Neural cell (in vitro differentiated cells): Measurements from ENCODE around the gene LRMDA. TPM values are rescaled to one million over a fixed set of nuclear protein-coding genes. Genes with fewer than 3 reads are reported as not detected.

ENCODE experiments used
- H2AFZ ChIP-seq: fragments of 200-600, 300-800 bp; sonication (generic), shearing (Covaris generic); 2 replicates; pipeline ENCODE4 v1.6.0; 2014; ENCODE audit warnings: low read depth, mild to moderate bottlenecking, antibody characterized with exemption, low read length, moderate library complexity
- H3F3A ChIP-seq: fragments of 200-600 bp; shearing (Covaris generic); 2 replicates; pipeline ENCODE4 v1.6.1; 2016; ENCODE audit warnings: mild to moderate bottlenecking, moderate library complexity, mixed read lengths, antibody characterized with exemption, low read length; ENCODE audit not compliant: insufficient read depth, poor library complexity, severe bottlenecking
- H3K27ac ChIP-seq: fragments of 200-600, 300-800 bp; sonication (generic), shearing (Covaris generic); 2 replicates; pipeline ENCODE4 v1.5.1; 2014; ENCODE audit warnings: mild to moderate bottlenecking, low read length, moderate library complexity
- H3K27me3 ChIP-seq: fragments of 300-800, 200-600 bp; sonication (generic), shearing (Covaris generic); 2 replicates; pipeline ENCODE4 v1.6.0; 2014; ENCODE audit warnings: mild to moderate bottlenecking, low read depth, low read length, moderate library complexity; ENCODE audit not compliant: insufficient read depth
- H3K36me3 ChIP-seq: fragments of 300-800, 200-600 bp; sonication (generic), shearing (Covaris generic); 2 replicates; pipeline ENCODE4 v1.5.1; 2014; ENCODE audit warnings: mild to moderate bottlenecking, antibody characterized with exemption, low read length, moderate library complexity; ENCODE audit not compliant: insufficient read depth
- H3K4me2 ChIP-seq: fragments of 300-800, 200-600 bp; sonication (generic), shearing (Covaris generic); 2 replicates; pipeline ENCODE4 v1.6.0; 2014; ENCODE audit warnings: mild to moderate bottlenecking, low read length
- H3K4me3 ChIP-seq: fragments of 300-800, 200-600 bp; sonication (generic), shearing (Covaris generic); 2 replicates; pipeline ENCODE4 v1.5.1; 2014; ENCODE audit warnings: mild to moderate bottlenecking, low read length, moderate library complexity
- H3K79me2 ChIP-seq: fragments of 200-600 bp; shearing (Covaris generic); replicated peaks from 2 replicates; pipeline ENCODE4 v1.6.0; 2014; ENCODE audit warnings: mild to moderate bottlenecking, low read length, moderate library complexity; ENCODE audit not compliant: insufficient read depth
- H3K9ac ChIP-seq: fragments of 300-800, 200-600 bp; sonication (generic), shearing (Covaris generic); 2 replicates; pipeline ENCODE4 v1.6.1; 2016; ENCODE audit warnings: mild to moderate bottlenecking, low read length, mixed read lengths
- H3K9me2 ChIP-seq: fragments of 200-600 bp; shearing (Covaris generic); 2 replicates; pipeline ENCODE4 v1.6.1; 2016; ENCODE audit warnings: mild to moderate bottlenecking, low read length, mixed read lengths; ENCODE audit not compliant: insufficient read depth
- H3K9me3 ChIP-seq: fragments of 200-600, 300-800 bp; sonication (generic), shearing (Covaris generic); 2 replicates; pipeline ENCODE4 v1.6.1; 2016; ENCODE audit warnings: mild to moderate bottlenecking, mixed run types, low read length, moderate library complexity, mixed read lengths
- H4K20me1 ChIP-seq: fragments of 200-600 bp; shearing (Covaris generic); 2 replicates; pipeline ENCODE4 v1.6.1; 2016; ENCODE audit warnings: mild to moderate bottlenecking, mixed run types; ENCODE audit not compliant: insufficient read depth
- EP300 ChIP-seq: fragments of 450-650 bp; conservative IDR thresholded peaks from 2 replicates; pipeline ENCODE4 v1.6.1; 2014; ENCODE audit warnings: antibody characterized with exemption, mild to moderate bottlenecking, moderate library complexity; ENCODE audit not compliant: poor library complexity, severe bottlenecking
- EZH2 ChIP-seq: fragments of 200-600, 300-800 bp; shearing (Covaris generic), sonication (generic); IDR thresholded peaks from 2 replicates; pipeline ENCODE4 v1.6.1; 2014; ENCODE audit warnings: antibody characterized with exemption, low read length, borderline replicate concordance, mild to moderate bottlenecking; ENCODE audit not compliant: insufficient read depth, poor library complexity, severe bottlenecking
- MXI1 ChIP-seq: fragments of 450-650 bp; conservative IDR thresholded peaks from 2 replicates; pipeline ENCODE4 v1.6.1; 2014; ENCODE audit warnings: antibody characterized with exemption, mild to moderate bottlenecking; ENCODE audit not compliant: poor library complexity, severe bottlenecking
- POLR2AphosphoS5 ChIP-seq: IDR thresholded peaks from 2 replicates; pipeline ENCODE4 v1.6.1; 2012
- RAD21 ChIP-seq: fragments of 450-650 bp; conservative IDR thresholded peaks from 2 replicates; pipeline ENCODE4 v1.6.1; 2014; ENCODE audit warnings: antibody characterized with exemption, mild to moderate bottlenecking, moderate library complexity
- SMC3 ChIP-seq: fragments of 450-650 bp; conservative IDR thresholded peaks from 2 replicates; pipeline ENCODE4 v1.6.1; 2014; ENCODE audit warnings: antibody characterized with exemption, mild to moderate bottlenecking, moderate library complexity; ENCODE audit not compliant: poor library complexity
- TAF1 ChIP-seq: IDR thresholded peaks from 2 replicates; pipeline ENCODE4 v1.6.1; 2012; ENCODE audit warnings: low read depth
- polyA plus RNA-seq: library from polyadenylated mRNA; depleted of rRNA; stranded (reverse); fragments of >200 nt; gene quantifications from 2 replicates; pipeline ENCODE4 v1.2.3, GENCODE V29; 2014
- TF ChIP-seq, protein P1 (sequence below): IDR thresholded peaks from 2 replicates; pipeline ENCODE4 v1.6.1; 2012; ENCODE audit warnings: borderline replicate concordance
- TF ChIP-seq, protein P2 (sequence below): fragments of 450-650 bp; IDR thresholded peaks from 2 replicates; pipeline ENCODE4 v1.5.1; 2014; ENCODE audit warnings: antibody characterized with exemption, mild to moderate bottlenecking, moderate library complexity; ENCODE audit not compliant: poor library complexity, severe bottlenecking

LRMDA gene
- polyA plus RNA-seq, 1 donor from 2014 or later = 5.6 TPM

- Histone ChIP-seq H4K20me1 (no peaks in the 10 kb centered on the region), H3K9me2 (no peaks in the 10 kb centered on the region), H3K4me2 (no peak overlapping the region), H3K9me3 (no peaks in the 10 kb centered on the region), H3K27me3 (peaks cover 5% of the 10 kb centered on the region), H3K27ac (no peak overlapping the region), H3K4me3 (no peak overlapping the region), H3F3A (no peaks in the 10 kb centered on the region), H3K9ac (no peak overlapping the region), H2AFZ (no peak overlapping the region), H3K36me3 (no peaks in the 10 kb centered on the region), H3K79me2 (no peaks in the 10 kb centered on the region)
- TF ChIP-seq SMC3 = no peak
- TF ChIP-seq TAF1 = no peak
- TF ChIP-seq EZH2 = no peak
- TF ChIP-seq, protein P1, sequence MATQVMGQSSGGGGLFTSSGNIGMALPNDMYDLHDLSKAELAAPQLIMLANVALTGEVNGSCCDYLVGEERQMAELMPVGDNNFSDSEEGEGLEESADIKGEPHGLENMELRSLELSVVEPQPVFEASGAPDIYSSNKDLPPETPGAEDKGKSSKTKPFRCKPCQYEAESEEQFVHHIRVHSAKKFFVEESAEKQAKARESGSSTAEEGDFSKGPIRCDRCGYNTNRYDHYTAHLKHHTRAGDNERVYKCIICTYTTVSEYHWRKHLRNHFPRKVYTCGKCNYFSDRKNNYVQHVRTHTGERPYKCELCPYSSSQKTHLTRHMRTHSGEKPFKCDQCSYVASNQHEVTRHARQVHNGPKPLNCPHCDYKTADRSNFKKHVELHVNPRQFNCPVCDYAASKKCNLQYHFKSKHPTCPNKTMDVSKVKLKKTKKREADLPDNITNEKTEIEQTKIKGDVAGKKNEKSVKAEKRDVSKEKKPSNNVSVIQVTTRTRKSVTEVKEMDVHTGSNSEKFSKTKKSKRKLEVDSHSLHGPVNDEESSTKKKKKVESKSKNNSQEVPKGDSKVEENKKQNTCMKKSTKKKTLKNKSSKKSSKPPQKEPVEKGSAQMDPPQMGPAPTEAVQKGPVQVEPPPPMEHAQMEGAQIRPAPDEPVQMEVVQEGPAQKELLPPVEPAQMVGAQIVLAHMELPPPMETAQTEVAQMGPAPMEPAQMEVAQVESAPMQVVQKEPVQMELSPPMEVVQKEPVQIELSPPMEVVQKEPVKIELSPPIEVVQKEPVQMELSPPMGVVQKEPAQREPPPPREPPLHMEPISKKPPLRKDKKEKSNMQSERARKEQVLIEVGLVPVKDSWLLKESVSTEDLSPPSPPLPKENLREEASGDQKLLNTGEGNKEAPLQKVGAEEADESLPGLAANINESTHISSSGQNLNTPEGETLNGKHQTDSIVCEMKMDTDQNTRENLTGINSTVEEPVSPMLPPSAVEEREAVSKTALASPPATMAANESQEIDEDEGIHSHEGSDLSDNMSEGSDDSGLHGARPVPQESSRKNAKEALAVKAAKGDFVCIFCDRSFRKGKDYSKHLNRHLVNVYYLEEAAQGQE = no peak
- TF ChIP-seq, protein P2, sequence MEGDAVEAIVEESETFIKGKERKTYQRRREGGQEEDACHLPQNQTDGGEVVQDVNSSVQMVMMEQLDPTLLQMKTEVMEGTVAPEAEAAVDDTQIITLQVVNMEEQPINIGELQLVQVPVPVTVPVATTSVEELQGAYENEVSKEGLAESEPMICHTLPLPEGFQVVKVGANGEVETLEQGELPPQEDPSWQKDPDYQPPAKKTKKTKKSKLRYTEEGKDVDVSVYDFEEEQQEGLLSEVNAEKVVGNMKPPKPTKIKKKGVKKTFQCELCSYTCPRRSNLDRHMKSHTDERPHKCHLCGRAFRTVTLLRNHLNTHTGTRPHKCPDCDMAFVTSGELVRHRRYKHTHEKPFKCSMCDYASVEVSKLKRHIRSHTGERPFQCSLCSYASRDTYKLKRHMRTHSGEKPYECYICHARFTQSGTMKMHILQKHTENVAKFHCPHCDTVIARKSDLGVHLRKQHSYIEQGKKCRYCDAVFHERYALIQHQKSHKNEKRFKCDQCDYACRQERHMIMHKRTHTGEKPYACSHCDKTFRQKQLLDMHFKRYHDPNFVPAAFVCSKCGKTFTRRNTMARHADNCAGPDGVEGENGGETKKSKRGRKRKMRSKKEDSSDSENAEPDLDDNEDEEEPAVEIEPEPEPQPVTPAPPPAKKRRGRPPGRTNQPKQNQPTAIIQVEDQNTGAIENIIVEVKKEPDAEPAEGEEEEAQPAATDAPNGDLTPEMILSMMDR = no peak
- no peak for TF ChIP-seq MXI1
- TF ChIP-seq EP300 = no peak
- TF ChIP-seq POLR2AphosphoS5 = no peak
- TF ChIP-seq RAD21 = no peak
Observed at GRCh38 chr10:76198287-76199035, 767.0 kb downstream of the LRMDA start.

DNA sequence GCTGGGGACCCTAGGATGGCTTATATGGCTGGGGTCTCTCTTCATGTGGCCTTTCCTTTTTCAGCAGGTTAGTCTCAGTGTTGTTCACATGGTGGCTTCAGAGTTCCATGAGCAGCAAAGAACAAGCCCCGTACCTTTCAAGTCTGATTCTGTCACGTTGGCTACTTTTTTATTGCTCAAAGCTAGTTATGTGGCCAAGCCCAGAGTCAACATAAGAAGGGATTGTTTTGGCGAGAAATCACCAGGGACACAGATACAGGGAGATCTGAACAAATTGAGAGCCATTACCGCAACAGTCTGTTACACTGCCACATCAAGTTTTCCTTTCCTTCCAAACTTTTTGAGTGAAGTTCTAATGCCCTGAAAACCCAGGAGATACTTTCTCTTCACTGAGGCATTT lies 770.5 kb downstream of the LRMDA start:
- H3K9me3 ChIP-seq = no peaks in the 10 kb centered on the region
- H3K27me3 ChIP-seq = no peaks in the 10 kb centered on the region
- no peak overlapping the region for H2AFZ ChIP-seq
- no peak overlapping the region for H3K4me3 ChIP-seq
- TF ChIP-seq POLR2AphosphoS5 (no peak), EZH2 (no peak), RAD21 (no peak), SMC3 (no peak), EP300 (no peak), MXI1 (no peak), TAF1 (no peak)
- TF ChIP-seq, protein P1 = no peak
- TF ChIP-seq, protein P2 = no peak
- H3K4me2 ChIP-seq = no peak overlapping the region
- H4K20me1 ChIP-seq = no peaks in the 10 kb centered on the region
- H3K27ac ChIP-seq = no peak overlapping the region
- H3F3A ChIP-seq = no peaks in the 10 kb centered on the region
- H3K36me3 ChIP-seq = no peaks in the 10 kb centered on the region
- H3K79me2 ChIP-seq = no peaks in the 10 kb centered on the region
- no peaks in the 10 kb centered on the region for H3K9me2 ChIP-seq
- no peak overlapping the region for H3K9ac ChIP-seq
